Stimulated activated CD8-positive, alpha-beta memory T cell treated with anti-CD3 and anti-CD28 coated beads, Interleukin-15, amount 100 ng/mL, for 48 hours (primary cell): ENCODE data around the gene MUL1.
"Not testable (repeated sequence)": the region's sequence is repeated elsewhere in the genome, so short reads cannot be mapped to it uniquely, and the experiment has no call there.

Experiments used
- DNase-seq, 2 donors: peaks; one replicate each; pipeline ENCODE4 v3.0.0-alpha.2; 2020; ENCODE audit warnings: low read depth in 2 of 2

Gene MUL1

DNA sequence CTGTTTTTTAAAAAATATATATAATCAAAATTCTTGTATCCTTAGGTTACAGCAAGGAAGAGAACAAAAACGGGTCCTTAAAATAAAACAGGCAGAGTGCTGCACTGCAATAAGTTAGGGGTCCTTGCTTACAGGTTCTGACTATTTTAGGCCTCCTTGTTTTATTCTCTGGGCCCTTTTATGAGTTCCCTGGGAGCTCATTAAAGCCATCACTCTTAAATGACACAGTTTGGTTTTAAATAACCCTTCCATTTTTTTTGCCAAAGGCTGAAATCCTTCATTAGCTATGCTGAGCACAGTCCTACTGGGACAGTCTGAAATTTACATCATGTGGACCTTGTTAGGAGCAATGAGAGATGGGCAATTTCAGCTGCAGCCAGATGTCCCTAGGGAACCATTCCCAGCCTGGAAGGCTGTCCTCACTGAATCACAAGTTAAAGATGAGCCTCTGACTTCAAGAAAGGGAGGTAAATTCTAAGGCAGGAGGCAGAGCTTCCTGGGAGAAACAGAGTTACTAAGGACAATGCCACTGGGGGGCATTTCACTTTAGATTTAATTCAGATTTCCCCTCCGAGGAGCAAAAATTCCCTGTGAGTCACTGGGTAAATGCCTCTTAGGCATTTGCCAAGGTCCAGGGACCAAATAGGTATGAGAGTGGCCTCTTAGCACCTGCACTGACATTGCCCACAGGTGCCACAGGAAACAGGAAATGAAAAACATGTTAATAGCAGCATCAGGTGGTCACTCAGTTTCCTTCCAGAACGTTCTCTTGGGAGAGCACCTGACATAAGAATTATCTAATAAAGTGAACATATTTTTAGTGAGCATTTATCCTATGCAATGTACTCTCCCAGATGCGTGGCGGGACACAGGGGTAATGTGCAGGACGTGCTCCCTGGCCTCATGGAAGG is 3.8 kb upstream of the MUL1 start:
- no peak for DNase-seq

DNA sequence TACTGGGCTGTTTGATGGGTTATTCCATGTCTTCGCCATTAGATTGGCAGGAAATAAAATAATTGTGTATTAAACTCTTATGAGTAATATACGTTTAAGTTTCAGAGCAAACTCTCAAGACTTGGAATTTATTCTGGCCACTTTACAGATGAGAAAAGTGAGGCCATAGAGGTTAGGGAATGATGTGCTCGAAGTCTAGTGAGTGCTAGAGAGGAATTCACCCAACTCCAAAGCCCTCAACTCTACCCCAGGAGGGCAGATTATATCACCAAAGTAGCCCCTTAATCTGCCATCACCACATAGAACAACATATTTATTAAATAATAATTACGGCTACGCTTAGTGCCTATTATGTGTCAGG is 440 bp upstream of the MUL1 start:
- no peak for DNase-seq

DNA sequence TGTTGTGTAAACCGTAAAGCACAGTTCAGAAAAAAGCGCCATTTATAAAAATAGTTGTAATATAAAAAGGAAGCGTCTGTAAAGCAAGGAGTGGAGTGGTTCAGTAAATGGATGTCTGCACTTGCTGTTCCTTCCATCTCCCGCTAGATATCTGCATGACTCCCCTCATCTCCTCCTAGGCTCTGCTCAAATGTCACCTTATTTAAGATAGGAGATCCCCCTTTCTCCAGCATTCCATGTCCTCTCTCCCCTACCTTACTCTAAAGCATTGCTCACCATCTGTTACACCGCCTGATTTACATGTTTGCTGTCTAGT is 745 bp downstream of the MUL1 start:
- DNase-seq, result no peak

DNA sequence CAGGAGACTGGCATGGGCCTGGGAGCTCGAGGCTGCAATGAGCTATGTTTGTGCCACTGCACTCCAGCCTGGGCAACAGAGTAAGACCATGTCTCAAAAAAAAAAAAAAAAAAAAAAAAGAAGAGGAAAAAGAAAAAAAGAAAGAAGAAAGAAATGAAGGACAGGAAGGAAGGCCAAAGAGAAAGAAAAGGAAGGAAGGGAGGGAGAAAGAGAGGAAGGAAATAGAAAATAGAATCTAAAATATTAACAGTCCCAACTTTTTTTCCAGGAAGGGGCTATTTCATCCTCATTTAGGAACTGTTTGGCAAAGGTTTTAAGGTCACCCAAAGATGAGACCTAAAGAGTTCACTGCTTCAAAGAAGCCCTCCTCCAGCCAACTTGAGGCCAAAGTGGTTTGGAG is 2.5 kb downstream of the MUL1 start:
- DNase-seq, result no peak

DNA sequence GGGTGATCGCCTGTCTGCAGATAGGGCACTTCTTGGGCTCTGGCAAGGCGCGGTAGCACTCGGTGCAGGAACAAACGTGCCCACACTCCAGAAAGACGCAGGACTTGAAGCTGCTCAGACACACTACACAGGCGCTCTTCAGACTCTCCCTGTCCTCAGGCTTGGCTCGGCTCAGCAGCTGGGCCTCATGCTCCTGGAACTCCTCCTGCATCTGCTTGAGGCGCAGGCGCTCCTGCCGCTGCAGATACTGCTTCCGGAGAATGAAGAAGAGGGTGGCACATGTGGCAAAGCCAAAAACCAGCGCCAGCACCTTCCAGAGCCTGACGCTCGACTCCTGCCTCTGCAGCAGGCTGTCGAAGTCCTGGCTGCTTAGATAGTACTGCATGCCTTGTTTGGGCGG is 7.2 kb downstream of the MUL1 start:
- no peak for DNase-seq

DNA sequence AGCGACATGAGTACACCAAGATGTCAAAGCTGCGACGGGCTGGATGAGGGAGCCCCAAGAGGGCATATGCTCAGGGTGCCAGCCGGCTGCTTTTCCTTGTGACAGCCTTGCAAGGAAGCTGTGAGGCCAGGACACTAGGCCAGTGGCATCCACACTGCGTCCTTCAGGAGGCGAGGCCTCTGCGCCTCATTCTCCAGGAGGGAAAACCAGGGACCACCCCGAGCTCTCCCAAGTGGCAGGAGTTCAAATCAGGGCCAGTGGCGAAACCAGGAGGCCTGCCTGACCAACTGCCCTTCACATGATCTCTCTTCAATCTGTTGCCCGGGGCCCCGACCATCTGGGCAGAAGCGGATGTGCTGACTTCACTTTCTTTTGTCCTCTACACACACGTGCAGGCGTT is 8.2 kb downstream of the MUL1 start:
- no peak for DNase-seq

DNA sequence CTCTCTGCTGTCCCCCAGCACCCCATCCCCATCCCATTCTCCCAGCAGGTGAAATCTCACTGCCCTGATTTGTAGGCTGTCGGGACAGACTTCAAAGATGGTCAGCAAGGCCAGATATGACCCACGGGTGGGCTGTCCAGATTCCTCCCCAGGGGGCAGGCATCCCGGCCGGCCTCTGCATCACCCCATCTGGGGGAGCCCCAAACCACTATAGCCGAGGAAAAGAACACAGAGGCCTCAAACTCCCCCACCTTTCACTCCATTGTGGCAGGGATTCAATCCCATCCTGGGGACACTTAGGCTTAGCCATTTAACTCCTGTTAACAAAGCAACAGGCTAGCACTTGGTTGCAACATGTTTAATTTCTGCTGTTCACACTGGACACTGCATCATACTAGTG is 8.8 kb downstream of the MUL1 start:
- DNase-seq, result no peak

DNA sequence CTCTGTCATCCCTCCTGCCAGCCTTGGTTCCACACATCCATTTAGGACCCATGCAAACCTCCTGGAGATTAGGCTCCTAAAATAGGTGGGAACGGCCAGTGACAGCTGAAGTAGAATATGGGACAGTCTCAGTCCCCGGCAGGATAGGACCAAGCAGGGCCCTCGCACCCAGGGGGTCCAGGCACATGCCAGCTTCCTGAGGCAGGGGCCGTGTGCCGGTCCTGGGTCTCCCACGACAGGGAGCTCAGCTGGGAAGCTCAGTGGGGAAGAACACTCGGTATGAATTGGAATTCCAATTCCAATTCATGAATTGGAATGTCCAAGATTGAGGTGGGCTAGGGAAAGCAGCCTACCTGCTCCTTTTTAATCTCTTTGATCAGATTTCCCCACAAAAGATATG is 9.8 kb downstream of the MUL1 start:
- no peak for DNase-seq

DNA sequence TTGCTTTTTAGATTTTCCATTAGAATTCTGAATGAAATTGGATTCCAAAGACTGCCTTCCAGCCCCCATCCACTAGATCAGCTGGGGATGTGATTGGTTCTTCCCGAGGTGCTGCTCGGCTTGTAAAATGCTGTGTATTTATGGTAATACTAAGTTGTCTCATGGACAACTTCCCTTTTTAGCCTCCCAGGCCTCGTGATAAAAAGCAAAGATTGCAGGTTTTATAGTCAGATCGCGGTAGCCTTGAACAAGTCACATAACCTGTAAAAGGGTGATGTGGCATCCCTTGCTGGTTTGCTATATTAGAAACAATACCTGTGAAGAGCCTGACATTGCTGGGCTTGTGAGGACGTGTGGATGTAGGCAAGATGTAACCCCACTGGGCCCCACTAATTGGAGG is 10.4 kb downstream of the MUL1 start:
- DNase-seq, result no peak

DNA sequence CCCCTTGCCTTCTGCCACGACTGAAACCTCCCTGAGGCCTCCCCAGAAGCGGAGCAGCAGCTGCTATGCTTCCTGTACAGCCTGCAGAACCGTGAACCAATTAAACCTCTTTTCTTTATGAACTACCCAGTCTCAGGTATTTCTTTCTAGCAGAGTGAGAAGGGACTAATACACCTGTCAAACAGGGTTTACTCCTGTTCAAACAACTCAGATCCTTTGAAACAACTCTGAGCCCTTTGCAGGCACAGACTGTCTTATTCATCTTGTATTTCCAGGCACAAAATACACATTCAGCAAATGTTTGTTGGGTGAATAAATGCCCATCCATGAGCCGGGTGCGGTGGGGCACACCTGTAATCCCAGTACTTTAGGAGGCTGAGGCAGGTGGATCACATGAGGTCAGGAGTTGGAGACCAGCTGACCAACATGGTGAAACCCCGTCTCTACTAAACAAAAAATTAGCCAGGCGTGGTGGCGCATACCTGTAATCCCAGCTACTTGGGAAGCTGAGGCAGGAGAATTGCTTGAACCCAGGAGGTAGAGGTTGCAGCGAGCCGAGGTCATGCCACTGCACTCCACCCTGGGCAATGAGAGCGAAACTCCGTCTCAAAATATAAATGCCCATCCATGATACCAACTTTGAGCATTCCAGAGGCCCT is 11.1 kb downstream of the MUL1 start:
- DNase-seq, result not testable (repeated sequence)

DNA sequence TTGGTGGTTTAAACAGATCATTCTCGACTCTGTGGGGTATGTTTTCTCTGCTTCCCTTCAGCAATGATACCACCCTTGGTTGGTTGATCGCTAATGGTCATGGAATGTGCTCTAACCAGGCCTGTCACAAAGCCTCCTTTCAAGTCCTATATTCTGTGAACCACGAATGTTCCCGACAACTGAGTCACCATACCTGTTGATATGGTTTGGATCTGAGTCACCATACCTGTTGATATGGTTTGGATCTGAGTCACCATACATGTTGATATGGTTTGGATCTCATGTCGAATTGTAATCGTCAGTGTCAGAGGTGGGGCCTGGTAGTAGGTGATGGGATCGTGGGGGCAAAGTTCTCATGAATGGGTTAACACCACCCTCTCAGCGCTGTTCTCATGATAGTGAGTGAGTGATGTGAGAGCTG is 11.7 kb downstream of the MUL1 start:
- DNase-seq, result no peak

DNA sequence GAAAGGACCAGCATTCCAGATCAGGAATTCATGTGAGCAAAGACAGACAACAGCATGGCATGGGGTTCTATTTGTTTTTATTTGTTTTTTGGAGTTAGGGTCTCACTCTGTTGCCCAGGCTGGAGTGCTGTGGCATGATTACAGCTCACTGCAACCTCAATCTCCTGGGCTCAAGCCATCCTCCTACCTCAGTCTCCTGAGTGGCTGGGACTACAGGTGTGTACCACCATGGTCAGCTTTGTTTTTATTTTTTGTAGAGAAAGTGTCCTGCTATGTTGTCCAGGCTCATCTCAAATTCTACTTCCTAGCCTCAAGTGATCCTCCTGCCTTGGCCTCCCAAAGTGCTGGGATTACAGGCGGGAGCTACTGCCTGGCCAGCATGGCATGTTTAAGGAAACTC is 12.3 kb downstream of the MUL1 start:
- no peak for DNase-seq

DNA sequence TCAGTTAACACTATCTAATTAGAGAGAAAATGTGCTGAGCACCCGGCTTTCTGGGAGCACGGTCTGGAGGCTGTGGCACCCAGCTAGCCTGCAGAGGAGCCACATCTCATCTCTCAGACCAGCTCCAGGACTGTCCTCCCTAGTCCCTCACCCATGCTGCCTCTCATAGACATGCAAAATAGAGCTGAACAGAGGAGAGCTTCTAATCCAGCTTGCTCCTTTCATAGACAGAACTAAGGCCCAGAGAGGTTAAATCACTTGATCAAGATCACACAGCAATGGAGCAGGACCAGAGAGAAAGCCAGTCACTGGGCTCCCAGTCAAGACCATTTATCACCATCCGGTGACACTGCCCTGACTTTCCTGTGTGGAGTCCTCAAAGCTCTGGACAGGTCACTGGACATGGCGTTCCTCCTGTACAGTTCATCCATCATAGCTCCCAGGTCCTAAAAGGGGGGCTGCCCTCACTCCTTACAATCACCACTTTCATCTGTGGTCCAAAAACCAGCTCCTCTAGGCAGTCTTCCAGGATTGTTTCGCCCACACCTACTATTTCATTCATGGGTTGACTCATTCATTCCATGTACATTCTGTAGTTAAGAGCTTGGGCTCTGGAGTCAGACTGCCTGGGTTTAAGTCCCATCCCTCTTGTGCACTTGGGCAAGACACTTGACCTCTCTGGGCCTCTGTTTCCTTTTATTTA is 13.2 kb downstream of the MUL1 start:
- no peak for DNase-seq

DNA sequence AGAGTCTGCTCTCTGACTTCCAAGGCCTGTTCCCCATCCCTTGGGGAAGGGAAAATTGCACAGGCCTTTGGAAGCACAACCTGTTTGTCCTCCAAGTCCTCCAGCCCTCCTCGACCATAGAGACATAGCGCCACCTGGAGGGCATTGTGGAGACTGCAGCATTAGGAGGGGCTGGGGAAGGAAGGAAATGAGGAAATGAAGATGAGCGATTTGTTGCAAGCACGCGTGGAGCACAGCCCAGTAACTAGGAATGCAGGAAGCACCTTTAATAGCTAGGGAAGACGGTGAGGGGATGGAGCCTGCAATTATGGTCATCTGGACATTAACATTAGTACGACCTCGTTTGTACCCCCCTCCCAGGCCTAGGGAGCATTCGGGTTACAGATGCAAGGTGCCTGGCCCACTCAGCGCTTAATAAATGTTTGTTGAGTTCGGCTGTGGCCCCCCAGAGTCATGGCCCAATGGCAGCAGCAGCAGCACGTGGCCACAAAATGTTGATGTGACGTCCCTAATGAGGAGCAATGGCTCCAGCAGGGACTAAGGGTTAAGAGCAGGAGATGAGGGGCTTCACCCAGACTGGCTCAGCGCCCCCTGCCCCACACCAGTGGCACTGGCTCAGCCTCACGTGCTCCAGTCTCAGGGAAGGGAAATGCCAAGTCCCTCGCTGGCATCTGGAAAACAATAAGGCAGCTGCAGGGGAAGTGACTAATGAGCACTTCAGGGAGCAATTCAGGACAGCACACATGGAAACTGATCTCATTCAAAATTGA is 13.9 kb downstream of the MUL1 start:
- peak; percentile 47 to 51 for DNase-seq

DNA sequence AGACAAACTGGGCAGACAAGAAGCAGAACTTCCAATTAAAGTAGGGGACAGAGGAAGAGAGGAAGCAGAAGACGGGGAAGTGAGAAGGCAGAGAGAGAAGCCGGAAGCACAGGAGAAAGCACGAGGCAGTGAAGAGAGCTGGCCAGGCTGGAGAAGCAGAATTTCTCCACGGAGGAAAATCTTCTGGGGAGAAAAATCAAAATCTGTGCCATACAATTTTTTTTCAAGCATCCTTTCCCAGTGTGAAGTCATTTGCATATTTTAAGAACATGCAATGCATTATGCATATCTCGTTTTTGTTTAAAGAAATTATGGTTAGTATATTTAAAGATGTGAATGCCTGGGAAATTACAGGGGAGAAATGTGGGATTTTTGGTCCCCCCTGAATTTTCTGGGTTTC is 14.6 kb downstream of the MUL1 start:
- DNase-seq, result no peak

DNA sequence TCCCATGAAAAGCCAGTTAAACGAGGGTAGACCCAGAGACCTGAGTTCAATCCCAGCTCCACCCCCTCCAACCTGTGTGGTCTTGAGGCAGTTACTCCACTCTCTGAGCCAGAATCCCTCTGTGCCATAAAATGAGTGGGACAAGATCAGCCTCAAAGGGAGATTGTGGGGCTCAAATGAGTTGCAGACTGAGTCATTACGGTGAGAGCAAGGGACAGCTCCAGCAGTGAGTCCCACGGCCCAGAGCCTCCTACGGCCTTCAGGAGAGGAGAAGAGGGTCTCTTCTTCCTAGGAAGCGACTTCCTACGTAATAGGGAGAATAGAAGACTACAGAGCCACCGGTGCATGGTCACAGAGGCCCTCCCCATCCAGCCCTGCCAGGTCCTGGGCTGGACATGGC is 15.2 kb downstream of the MUL1 start:
- no peak for DNase-seq

DNA sequence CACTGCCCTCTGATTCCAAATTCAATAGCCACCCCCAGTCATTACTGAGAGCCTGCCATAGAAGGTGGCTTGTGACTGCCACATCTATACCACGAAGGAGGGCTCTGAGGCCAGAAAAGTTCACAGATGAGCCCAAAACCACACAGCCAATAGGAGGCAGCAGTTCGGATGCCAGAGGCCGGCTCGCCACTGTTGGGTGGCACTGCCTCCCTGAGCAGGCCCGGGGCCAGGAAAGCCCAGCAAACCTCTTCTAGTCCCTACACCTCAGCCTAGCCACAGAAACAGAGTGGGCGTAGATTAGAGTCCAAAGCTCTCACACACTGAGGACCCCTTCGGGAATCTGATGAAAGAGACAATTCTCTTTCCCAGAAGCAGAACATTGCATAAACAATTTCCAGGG is 16.1 kb downstream of the MUL1 start:
- DNase-seq, result no peak

DNA sequence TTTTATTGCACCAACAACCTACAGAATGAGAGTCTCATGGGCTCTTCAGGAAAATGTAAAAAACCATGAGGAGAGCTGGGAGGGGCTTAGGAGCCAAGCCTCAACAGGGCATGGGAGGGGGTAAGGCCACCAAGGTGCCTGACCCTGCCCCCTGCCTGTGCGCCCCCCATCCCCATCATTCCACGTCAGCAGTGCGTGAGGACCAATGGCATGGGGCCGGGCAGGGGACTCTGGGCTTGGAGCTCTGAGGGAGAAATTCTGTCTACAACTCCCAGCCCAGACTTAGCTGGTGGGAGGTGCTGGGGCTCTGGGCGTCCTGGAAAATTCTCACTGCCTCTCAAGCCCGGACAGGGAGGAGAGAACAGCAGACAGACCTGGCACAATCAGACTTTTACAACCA is 16.8 kb downstream of the MUL1 start:
- no peak for DNase-seq

DNA sequence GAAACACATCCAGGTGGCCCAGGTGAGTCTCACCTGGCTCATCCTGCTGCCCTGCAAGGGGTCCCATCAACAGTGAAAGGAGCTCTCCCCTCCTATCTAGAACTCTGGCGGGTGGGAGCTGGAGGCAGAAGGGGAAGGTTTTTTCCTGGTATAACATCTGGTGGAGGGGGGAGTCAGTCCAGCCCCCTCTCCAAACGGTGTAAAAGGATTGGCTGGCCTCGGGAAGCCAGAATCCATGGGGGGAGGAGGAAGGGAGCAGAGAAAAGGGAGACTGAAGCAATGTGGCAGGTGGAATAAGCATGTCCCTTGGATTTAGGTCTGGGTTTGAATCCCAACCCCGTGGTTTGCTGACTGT is 20.7 kb downstream of the MUL1 start:
- no peak for DNase-seq

DNA sequence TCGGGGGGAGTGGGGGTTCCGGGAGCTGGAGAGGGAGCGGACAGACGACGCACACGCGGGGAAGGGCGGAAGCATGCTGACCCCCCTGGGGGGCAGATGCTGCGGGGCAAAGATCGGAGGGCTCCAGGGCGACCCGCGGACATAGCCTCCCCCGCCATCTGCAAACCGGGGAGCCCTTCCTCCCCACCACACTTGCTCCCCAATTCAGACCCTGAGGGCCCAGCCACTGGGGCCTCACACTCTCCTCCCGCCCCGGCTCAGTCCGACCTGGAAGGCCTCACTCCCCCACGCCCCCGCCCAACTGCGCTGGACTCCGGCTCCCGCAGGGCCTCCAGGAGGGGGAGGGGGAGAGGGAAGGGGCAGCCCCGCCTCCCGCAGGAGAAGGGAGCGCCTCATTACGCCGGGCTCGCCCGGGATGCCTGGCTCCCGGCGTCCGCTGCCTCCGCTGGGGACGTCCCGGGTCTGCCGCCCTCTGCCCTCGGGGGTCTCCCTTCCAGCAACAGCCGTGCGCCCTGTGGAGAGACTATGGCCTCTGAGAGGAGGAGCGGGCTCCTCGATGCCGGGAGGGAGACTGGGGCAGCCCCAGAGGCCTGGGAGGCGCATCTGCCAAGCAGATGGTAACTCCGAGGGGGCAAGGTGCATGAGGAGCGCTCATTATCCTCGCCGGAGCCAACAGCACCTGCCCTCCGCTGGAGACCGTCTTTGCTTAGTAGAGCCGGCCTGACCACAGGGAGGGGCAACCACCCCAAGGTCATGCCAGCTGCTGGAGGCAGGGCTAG is 21.3 kb downstream of the MUL1 start:
- no peak for DNase-seq
